HepG2 (cell line): ENCODE measurements around the gene THEM5. TPM values are rescaled to one million over a fixed set of nuclear protein-coding genes. Genes with fewer than 3 reads are reported as not detected.
A peak's percentile ranks its signal among the peaks of the same experiment; 100 is the strongest.
"Not testable (repeated sequence)": the region's sequence is repeated elsewhere in the genome, so short reads cannot be mapped to it uniquely, and the experiment has no call there.

ENCODE experiments used
- ATAC-seq: fragments of 200-7000 bp; cut with Tn5 transposase; 3 replicates; pipeline ENCODE4 v1.9.1; 2020; ENCODE audit warnings: mild to moderate bottlenecking, moderate library complexity
- BruUV-seq: library from RNA; stranded (reverse); fragments of 400-500 nt; replicated peaks from 2 replicates; lab custom pipeline; 2021; lab: Mats Ljungman, UMichigan
- CTCF ChIA-PET: fragments of 300-600 bp; formaldehyde crosslinking; extraction: SDS; loops from one replicate; lab custom pipeline; 2021; ENCODE audit warnings: low total read pairs, inconsistent platforms, low intra/inter-chr PET ratio; lab: Yijun Ruan, JAX
- POLR2A ChIA-PET: fragments of 350-600 bp; sonication (Branson Sonifier 250); formaldehyde crosslinking; loops from one replicate; lab custom pipeline; 2020; ENCODE audit warnings: antibody characterized with exemption, inconsistent platforms; lab: Yijun Ruan, JAX
- DNase-seq: peaks from one replicate; pipeline ENCODE4 v3.0.0-alpha.2; 2015; ENCODE audit warnings: low spot score
- FAIRE-seq: peaks from 3 replicates; lab custom pipeline; 2011; peaks lifted over from hg19 to GRCh38; lab: Jason Lieb, UNC
- H2AFZ ChIP-seq: one replicate; pipeline ENCODE4 v1.6.1; 2011; ENCODE audit warnings: low read length, inconsistent platforms
- H3K27ac ChIP-seq: fragments of 300-600 bp; 3 replicates; pipeline ENCODE4 v1.8.0; 2011; ENCODE audit warnings: mixed run types, mild to moderate bottlenecking, mixed read lengths, low read length, inconsistent platforms; ENCODE audit not compliant: insufficient read depth; ENCODE audit errors: extremely low read length
- H3K27me3 ChIP-seq, 2 experiments: fragments of 200-600 bp in 1 of 2; 2 replicates in 1 of 2; 3 replicates in 1 of 2; pipeline versions ENCODE4 v1.6.0 to v1.8.0; 2011; ENCODE audit warnings: low read length in 2 of 2, mild to moderate bottlenecking in 2 of 2, moderate library complexity in 2 of 2, inconsistent platforms in 1 of 2; ENCODE audit not compliant: insufficient read depth in 2 of 2, control insufficient read depth in 1 of 2
- H3K36me3 ChIP-seq, 2 experiments: fragments of 200-600 bp in 1 of 2; replicated peaks in 1 of 2; 2 replicates in 1 of 2; 3 replicates in 1 of 2; pipeline versions ENCODE4 v1.5.1 to v1.8.0; 2011; ENCODE audit warnings: low read length in 2 of 2, inconsistent platforms in 1 of 2; ENCODE audit not compliant: insufficient read depth in 2 of 2, control insufficient read depth in 1 of 2
- H3K4me1 ChIP-seq: 2 replicates; pipeline ENCODE4 v1.5.1; 2012; ENCODE audit warnings: low read length, inconsistent platforms; ENCODE audit not compliant: insufficient read depth
- H3K4me2 ChIP-seq: 2 replicates; pipeline ENCODE4 v1.6.0; 2011; ENCODE audit warnings: low read depth, low read length, inconsistent platforms
- H3K4me3 ChIP-seq, 3 experiments: fragments of 200-600 bp in 1 of 3; sonication (generic), shearing (Covaris generic) in 1 of 3; replicated peaks in 1 of 3; 2 replicates each; pipeline ENCODE4 v1.5.1; 2011 to 2016; ENCODE audit warnings: low read length in 3 of 3, inconsistent platforms in 2 of 3, low read depth in 2 of 3, mild to moderate bottlenecking in 2 of 3, control low read depth in 1 of 3, mixed read lengths in 1 of 3; ENCODE audit not compliant: insufficient read depth in 1 of 3
- H3K79me2 ChIP-seq: one replicate; pipeline ENCODE4 v1.6.1; 2011; ENCODE audit warnings: low read length, inconsistent platforms; ENCODE audit not compliant: insufficient read depth
- H3K9ac ChIP-seq: 2 replicates; pipeline ENCODE4 v1.6.0; 2011; ENCODE audit warnings: mild to moderate bottlenecking, low read depth, low read length, inconsistent platforms; ENCODE audit not compliant: insufficient read depth
- H3K9me3 ChIP-seq: 2 replicates; pipeline ENCODE4 v1.5.1; 2012; ENCODE audit warnings: mild to moderate bottlenecking, low read length
- H4K20me1 ChIP-seq: 2 replicates; pipeline ENCODE4 v1.6.0; 2011; ENCODE audit warnings: inconsistent platforms, mild to moderate bottlenecking, low read length, moderate library complexity; ENCODE audit not compliant: insufficient read depth
- CENPX ChIP-seq: sonication (generic); formaldehyde crosslinking; IDR thresholded peaks from 2 replicates; pipeline ENCODE4 v1.9.0; 2021; ENCODE audit warnings: mild to moderate bottlenecking, missing genetic modification reagents, moderate library complexity
- IRX3 ChIP-seq: sonication (generic); formaldehyde crosslinking; IDR thresholded peaks from 2 replicates; pipeline ENCODE4 v1.8.1; 2023; ENCODE audit warnings: mild to moderate bottlenecking, low read depth, missing genetic modification reagents, borderline replicate concordance
- MEIS1 ChIP-seq: sonication (generic); formaldehyde crosslinking; IDR thresholded peaks from 2 replicates; pipeline ENCODE4 v1.9.0; 2021; ENCODE audit warnings: mild to moderate bottlenecking, missing genetic modification reagents, moderate library complexity, borderline replicate concordance
- MTF2 ChIP-seq: sonication (generic); formaldehyde crosslinking; IDR thresholded peaks from 2 replicates; pipeline ENCODE4 v1.5.0; 2020; ENCODE audit warnings: missing genetic modification reagents, borderline replicate concordance
- NCOA1 ChIP-seq: sonication (generic); formaldehyde crosslinking; IDR thresholded peaks from 2 replicates; pipeline ENCODE4 v1.9.0; 2021; ENCODE audit warnings: missing genetic modification reagents
- NR1H2 ChIP-seq: sonication (generic); formaldehyde crosslinking; IDR thresholded peaks from 2 replicates; pipeline ENCODE4 v1.8.1; 2022; ENCODE audit warnings: low read depth, missing genetic modification reagents, borderline replicate concordance
- NR2F2 ChIP-seq: IDR thresholded peaks from 2 replicates; pipeline ENCODE4 v1.6.1; 2012; ENCODE audit warnings: low read depth, inconsistent platforms, borderline replicate concordance
- TBX2 ChIP-seq: sonication (generic); formaldehyde crosslinking; IDR thresholded peaks from 2 replicates; pipeline ENCODE4 v1.5.0; 2020; ENCODE audit warnings: missing genetic modification reagents, mild to moderate bottlenecking, borderline replicate concordance
- ZFP90 ChIP-seq: sonication (generic); formaldehyde crosslinking; IDR thresholded peaks from 2 replicates; pipeline ENCODE4 v1.8.0; 2022; ENCODE audit warnings: missing genetic modification reagents, mild to moderate bottlenecking, inconsistent platforms, borderline replicate concordance
- ZNF761 ChIP-seq: sonication (generic); formaldehyde crosslinking; conservative IDR thresholded peaks from 2 replicates; pipeline ENCODE4 v1.4.0; 2020; ENCODE audit warnings: mild to moderate bottlenecking, missing genetic modification reagents
- ZNF792 ChIP-seq: IDR thresholded peaks from 2 replicates; pipeline ENCODE4 v1.6.1; 2016
- ZSCAN31 ChIP-seq: sonication (generic); formaldehyde crosslinking; IDR thresholded peaks from 2 replicates; pipeline ENCODE4 v1.5.0; 2020; ENCODE audit warnings: low read depth, mild to moderate bottlenecking, missing genetic modification reagents
- WGBS: methylation state at CpG from one replicate; pipeline ENCODE4 v1.1.6; 2017; ENCODE audit warnings: low lambda C conversion rate; 5-methylcytosine and 5-hydroxymethylcytosine counted together
- in situ Hi-C: cut with HindIII; loops from 2 replicates; pipeline ENCODE4 v1.10.0; 2017; ENCODE audit warnings: low pct_unique_long_range_greater_than_20kb; ENCODE audit not compliant: extremely low pct_ligation_motif_present
- intact Hi-C: fragments of 100-400 bp; cut with micrococcal nuclease; formaldehyde crosslinking; loops from one replicate; pipeline ENCODE4 v1.10.0; 2022; ENCODE audit not compliant: unreplicated experiment
- polyA plus RNA-seq, 8 experiments: library from polyadenylated mRNA; depleted of rRNA in 3 of 8; stranded (reverse) in 7 of 8; unstranded in 1 of 8; fragments of >200 nt; fragmentation: Illumina TruSeq in 4 of 8; extraction: Trizol in 4 of 8; gene quantifications; 2 replicates each; pipeline versions ENCODE4 v1.2.1 to v1.2.3, GENCODE V29; 2011 to 2016; ENCODE audit warnings: low read depth in 4 of 8, missing spikeins in 1 of 8, mixed read lengths in 1 of 8; ENCODE audit not compliant: insufficient read depth in 1 of 8
- total RNA-seq, 5 experiments: library from RNA; depleted of rRNA; stranded (reverse); fragments of >200 nt; fragmentation: Illumina TruSeq; extraction: Trizol; gene quantifications; 2 replicates each; pipeline ENCODE4 v1.2.3, GENCODE V29; 2016; ENCODE audit warnings: low read depth in 1 of 5

THEM5 gene
- total and polyA plus RNA-seq, 2 of the 13 experiments (the other 11 are each of a cell fraction or from before 2014, with no cell fraction given): not detected

GRCh38 chr1:151900804-151901203 is 47.3 kb upstream of the THEM5 start:
- H4K20me1 ChIP-seq, in situ Hi-C loops, H3K27me3 ChIP-seq, BruUV-seq, H3K9ac ChIP-seq, H3K4me3 ChIP-seq, DNase-seq, CTCF ChIA-PET, H3K4me2 ChIP-seq, H3K79me2 ChIP-seq, H3K36me3 ChIP-seq, H3K27ac ChIP-seq, H2AFZ ChIP-seq, H3K4me1 ChIP-seq, intact Hi-C loops, FAIRE-seq, ATAC-seq: not testable (repeated sequence)
- WGBS: 92% methylated on average over 2 of the region's 3 CpGs
- peaks cover 22% of the 10 kb centered on the region; the same call in 1 of the 2 replicates for H3K9me3 ChIP-seq
- POLR2A ChIA-PET: interaction anchor here (1.0 kb wide), 1 partner anchor 8 kb away, joined by 3 read pairs; the partner anchor contains the start of gene THEM4
- TF ChIP-seq ZNF761: peak; percentile 100

- H3K27ac ChIP-seq: no peak overlapping the region
- CTCF ChIA-PET: no interaction called here
Observed at GRCh38 chr1:151898519-151898991, 45.0 kb upstream of the THEM5 start.

More at GRCh38 chr1:151898519-151898991, 45.0 kb upstream of the THEM5 start:
- Histone ChIP-seq H3K9me3 (peaks cover 22% of the 10 kb centered on the region; the same call in 1 of the 2 replicates), H4K20me1 (no peaks in the 10 kb centered on the region), H3K36me3 (peaks cover 2 to 4% of the 10 kb centered on the region in 2 experiments; a peak in 2 of 5 replicates), H3K4me2 (no peak overlapping the region), H3K4me1 (peaks cover 10% of the 10 kb centered on the region; the same call in 1 of the 2 replicates), H2AFZ (no peak overlapping the region), H3K79me2 (peaks cover 2% of the 10 kb centered on the region), H3K27me3 (no peaks in the 10 kb centered on the region), H3K4me3 (no peak overlapping the region), H3K9ac (no peak overlapping the region)
- DNase-seq (no peak), ATAC-seq (no peak), FAIRE-seq (no peak)
- no TSS peak for BruUV-seq
- POLR2A ChIA-PET: interaction anchor here (1.6 kb wide), 1 partner anchor 11 kb away, joined by 6 read pairs; the partner anchor contains the start of gene THEM4
- TF ChIP-seq NR1H2 (no peak), ZSCAN31 (CRISPR knock-in tag) (no peak), ZNF792 (CRISPR knock-in tag) (no peak), MEIS1 (CRISPR knock-in tag) (no peak), ZFP90 (CRISPR knock-in tag) (no peak), IRX3 (CRISPR knock-in tag) (no peak), TBX2 (CRISPR knock-in tag) (no peak), NCOA1 (CRISPR knock-in tag) (no peak), MTF2 (no peak), CENPX (no peak), NR2F2 (no peak)
- in situ Hi-C loops: no loop called here
- intact Hi-C loops: no loop called here
- no CpG with 5 or more reads among the region's 2 CpGs for WGBS
